HL-60/S4 (cell line): Measurements from ENCODE around the gene RAET1G.
"Not testable (repeated sequence)": the region's sequence is repeated elsewhere in the genome, so short reads cannot be mapped to it uniquely, and the experiment has no call there.

Experiments used
- in situ Hi-C: fragments of 300-500 bp; cut with MboI; formaldehyde crosslinking; loops from 2 replicates; pipeline ENCODE4 v1.14.3; 2022; ENCODE audit warnings: low sequenced_read_pairs

RAET1G gene

GRCh38 chr6:149899926-149900619, 22.8 kb downstream of the RAET1G start:
- in situ Hi-C loops, result no loop called here

GRCh38 chr6:149899486-149899885, 23.4 kb downstream of the RAET1G start:
- in situ Hi-C loops, result no loop called here

- in situ Hi-C loops, result no loop called here
Observed at GRCh38 chr6:149898966-149899365, 24.0 kb downstream of the RAET1G start.

GRCh38 chr6:149897855-149898744, 24.8 kb downstream of the RAET1G start, which contains the start of gene RAET1E:
TSS of gene RAET1E (minus strand) at chr6:149898113. CDS start at chr6:149890901, 7,212 bp downstream.
- in situ Hi-C loops, result no loop called here

DNA sequence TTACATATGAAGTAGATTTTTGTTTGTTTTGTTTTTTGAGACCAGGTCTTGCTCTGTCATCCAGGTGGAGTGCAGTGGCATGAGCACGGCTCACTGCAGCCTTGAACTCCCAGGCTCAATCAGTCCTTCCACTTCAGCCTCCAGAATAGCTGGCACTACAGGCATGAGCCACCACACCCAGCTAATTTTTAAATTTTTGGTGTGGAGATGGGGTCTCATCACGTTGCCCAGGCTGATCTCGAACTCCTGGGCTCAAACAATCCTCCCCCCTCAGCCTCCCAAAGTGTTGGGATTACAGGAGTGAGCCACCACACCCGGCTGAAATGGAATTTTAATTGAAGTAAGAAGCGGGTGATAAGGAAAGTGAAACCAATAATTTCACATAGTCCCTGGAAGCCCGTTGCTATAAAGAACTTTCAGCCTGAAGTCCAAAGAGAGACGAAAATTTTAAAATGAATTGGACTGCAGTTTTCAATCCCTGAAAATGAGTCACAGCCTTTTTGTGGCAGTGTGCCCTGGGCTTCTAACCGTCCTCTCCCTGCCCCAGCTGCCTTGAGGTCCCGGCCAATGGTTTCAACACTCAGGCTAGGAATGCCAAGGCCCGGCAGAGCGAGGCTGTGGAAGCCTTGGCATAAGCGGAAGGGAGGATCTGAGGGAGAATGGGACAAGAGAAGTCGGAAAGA, 25.8 kb downstream of the RAET1G start:
- in situ Hi-C loops, result no loop called here

- in situ Hi-C loops, result no loop called here
Observed at GRCh38 chr6:149896491-149896890, 26.4 kb downstream of the RAET1G start.

DNA sequence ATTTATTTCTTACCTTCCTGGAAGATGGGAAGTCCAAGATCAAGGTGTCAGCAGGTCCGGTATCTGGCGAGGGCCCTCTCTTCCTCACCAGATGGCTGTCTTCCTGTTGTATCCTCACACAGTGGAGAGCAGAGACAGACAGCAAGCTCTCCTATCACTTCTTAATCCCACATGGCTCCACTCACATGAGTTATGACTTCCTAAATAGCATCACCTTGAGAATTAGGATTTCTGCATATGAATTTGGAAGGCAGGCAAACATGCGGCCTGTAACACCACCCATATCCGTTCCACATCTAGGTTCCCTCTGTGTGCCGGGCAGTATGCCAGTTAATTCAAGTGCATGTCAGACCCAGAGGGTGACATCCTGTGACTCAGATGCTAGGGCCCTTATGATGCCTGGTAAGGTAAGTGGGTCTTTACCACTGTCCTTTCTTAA, 27.1 kb downstream of the RAET1G start:
- in situ Hi-C loops, result no loop called here

DNA sequence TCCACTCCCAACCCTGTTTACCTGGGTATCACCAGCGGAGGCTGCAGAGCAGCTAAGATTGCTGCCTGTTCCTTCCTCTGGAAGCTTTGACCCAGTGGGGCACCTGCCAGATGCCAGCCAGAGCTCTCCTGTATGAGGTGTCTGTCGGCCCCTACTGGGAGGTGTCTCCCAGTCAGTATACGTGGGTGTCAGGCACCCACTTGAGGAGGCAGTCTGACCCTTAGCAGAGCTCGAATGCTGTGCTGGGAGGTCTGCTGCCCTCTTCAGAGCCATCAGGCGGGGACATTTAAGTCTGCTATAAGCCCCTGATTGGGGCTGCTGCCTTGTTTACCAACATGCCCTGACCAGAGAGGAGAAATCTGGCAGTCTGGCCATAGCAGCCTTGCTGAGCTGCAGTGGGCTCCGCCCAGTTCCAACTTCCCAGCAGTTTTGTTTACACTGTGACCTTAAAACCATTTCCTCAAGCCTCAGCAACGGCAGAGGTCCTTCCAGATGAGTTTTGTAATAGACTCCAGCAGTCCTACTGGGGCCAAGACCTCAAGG, 27.8 kb downstream of the RAET1G start:
- in situ Hi-C loops, result no loop called here

DNA sequence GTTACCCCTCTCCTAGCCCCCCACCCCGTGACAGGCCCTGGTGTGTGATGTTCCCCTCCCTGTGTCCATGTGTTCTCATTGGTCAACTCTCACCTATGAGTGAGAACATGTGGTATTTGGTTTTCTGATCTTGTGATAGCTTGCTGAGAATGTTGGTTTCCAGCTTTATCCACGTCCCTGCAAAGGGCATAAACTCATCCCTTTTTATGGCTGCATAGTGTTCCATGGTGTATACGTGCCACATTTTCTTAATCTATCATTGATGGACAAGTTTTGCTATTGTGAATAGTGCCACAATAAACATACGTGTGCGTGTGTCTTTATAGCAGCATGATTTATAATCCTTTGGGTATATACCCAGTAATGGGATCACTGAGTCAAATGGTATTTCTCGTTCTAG, 31.1 kb downstream of the RAET1G start:
- in situ Hi-C loops, result not testable (repeated sequence)

- in situ Hi-C loops, result no loop called here
Observed at GRCh38 chr6:149891259-149891658, 31.7 kb downstream of the RAET1G start.

GRCh38 chr6:149890629-149891045, 32.3 kb downstream of the RAET1G start:
- in situ Hi-C loops, result no loop called here

GRCh38 chr6:149889326-149889725, 33.6 kb downstream of the RAET1G start:
- in situ Hi-C loops, result no loop called here

- in situ Hi-C loops, result no loop called here
Observed at GRCh38 chr6:149888659-149889058, 34.3 kb downstream of the RAET1G start.

- in situ Hi-C loops, result no loop called here
Observed at GRCh38 chr6:149888093-149888492, 34.8 kb downstream of the RAET1G start.

- in situ Hi-C loops, result no loop called here
Observed at GRCh38 chr6:149887343-149887742, 35.6 kb downstream of the RAET1G start.

DNA sequence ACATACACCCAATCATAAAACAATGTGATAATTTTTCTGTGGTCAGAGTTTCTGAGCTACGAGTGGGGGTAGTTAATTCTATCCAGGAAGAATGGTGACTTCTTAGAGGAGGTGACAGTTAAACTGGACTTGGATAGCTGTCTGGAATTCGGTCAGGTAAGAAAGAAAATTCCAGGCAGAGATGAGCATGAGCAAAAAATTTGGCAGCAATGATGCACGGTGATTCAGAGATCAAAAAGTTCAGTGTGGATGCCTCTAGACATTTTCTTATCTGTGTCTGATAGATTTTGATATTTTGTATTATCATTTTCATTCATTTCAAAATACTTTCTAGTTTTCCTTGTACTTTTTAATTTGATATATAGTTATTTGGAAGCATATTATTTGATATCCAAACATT, 37.0 kb downstream of the RAET1G start:
- in situ Hi-C loops, result no loop called here

- in situ Hi-C loops, result no loop called here
Observed at GRCh38 chr6:149884617-149885016, 38.3 kb downstream of the RAET1G start.

DNA sequence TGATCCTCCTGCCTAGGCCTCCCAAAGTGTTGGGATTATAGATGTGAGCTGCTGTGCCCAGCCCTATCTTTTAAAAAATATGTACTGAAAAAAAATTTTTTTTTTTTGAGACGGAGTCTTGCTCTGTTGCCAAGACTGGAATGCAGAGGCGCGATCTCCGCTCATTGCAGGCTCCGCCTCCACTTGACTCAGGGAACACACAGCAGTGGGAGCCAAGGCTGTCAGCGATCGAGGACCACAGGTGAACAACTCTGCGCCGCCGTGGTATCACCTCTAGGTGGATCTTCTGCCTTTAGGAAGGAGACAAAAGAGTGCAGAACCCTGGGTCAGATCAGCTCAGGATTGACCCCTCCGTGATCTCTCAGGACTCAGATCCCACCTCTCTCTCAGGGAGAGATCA, 38.7 kb downstream of the RAET1G start:
- in situ Hi-C loops, result no loop called here

- in situ Hi-C loops, result no loop called here
Observed at GRCh38 chr6:149881860-149882259, 41.1 kb downstream of the RAET1G start.

- in situ Hi-C loops, result no loop called here
Observed at GRCh38 chr6:149881066-149881766, 41.7 kb downstream of the RAET1G start.

DNA sequence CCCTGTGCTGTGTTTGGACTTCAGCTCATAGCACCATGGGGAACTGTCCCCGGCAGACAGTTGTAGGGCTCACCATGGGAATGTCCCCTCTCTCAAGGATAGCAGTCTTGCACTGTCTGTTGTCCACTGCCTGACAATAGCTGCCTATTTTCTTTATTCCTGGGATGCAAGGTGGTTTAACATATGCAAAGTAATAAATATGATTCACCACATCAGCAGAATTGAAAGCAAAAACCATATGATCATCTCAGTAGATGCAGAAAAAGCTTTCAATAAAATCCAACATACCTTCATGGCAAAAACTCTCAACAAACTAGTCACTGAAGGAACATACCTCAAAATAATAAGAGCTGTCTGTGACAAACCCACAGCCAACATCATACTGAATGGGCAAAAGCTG, 45.3 kb downstream of the RAET1G start:
- in situ Hi-C loops, result no loop called here
